HG03108 (cell line): Measurements from ENCODE around the gene MOCOS.

Experiments used
- ATAC-seq: cut with Tn5 transposase; IDR thresholded peaks from one replicate; pipeline ENCODE4 v1.9.1; 2021; ENCODE audit warnings: moderate library complexity; ENCODE audit not compliant: unreplicated experiment

The MOCOS gene

DNA sequence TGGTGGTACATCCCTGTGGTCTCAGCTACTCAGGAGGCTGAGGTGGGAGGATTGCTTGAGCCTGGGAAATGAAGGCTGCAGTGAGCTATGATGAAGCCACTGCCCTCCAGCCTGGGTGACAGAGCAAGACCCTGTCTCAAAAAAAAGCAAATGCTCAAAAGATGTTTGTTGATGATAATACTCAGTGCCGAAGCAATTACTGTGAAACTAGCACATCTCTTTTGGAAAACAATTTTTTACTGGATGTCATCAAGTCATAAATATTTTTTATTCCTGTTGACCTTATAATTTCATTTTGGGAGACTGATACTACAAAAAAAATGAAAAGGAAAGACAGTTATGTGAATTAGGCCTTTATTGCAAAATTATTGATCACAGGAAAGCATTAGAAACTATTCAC, 75.7 kb downstream of the MOCOS start:
- no peak for ATAC-seq

- ATAC-seq, result no peak
Observed at GRCh38 chr18:36264283-36264682, 77.0 kb downstream of the MOCOS start.

GRCh38 chr18:36265015-36265414, 77.7 kb downstream of the MOCOS start:
- no peak for ATAC-seq

GRCh38 chr18:36269157-36269556, 81.9 kb downstream of the MOCOS start:
- ATAC-seq, result no peak

GRCh38 chr18:36271153-36271552, 83.9 kb downstream of the MOCOS start:
- no peak for ATAC-seq

DNA sequence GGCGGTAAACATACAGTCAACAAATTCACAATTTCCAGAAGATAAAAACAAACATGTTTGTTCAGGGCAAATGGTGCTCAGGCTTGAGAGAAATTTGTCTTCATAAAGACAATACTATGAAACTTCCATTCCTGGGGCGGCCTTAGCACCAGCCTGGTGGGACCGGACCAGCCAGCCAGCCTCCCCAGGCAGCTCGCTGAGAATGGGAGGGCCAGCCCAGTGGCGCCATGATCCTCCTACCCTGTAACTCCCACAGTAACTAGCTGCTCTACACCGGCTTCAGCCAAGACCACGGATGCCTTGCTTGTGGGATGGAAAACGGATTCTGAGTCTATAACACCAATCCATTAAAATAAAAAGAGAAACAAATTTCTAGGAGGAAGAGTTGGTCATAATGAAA, 86.0 kb downstream of the MOCOS start:
- no peak for ATAC-seq

GRCh38 chr18:36274083-36274715, 86.9 kb downstream of the MOCOS start:
- no peak for ATAC-seq

- no peak for ATAC-seq
Observed at GRCh38 chr18:36275561-36275960, 88.3 kb downstream of the MOCOS start.

DNA sequence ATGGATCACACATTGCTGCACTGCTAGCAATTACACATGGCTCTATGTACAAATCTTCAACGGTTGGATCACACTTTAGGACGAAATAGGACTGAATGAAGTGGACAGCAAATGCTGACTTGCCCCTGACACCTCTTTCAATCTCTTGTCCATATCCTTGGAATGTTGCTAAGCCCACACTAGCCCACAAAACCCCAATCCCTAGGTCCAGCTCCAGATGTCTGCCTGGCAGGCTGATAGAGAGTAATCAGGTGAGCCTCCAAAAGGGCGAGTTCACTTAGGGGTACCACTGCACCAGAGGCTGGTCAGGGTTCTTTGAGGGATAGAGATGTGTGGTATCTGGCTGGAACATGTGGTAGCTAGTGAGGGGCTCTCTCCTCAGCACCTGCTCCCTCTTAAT, 91.7 kb downstream of the MOCOS start:
- no peak for ATAC-seq

GRCh38 chr18:36281936-36282335, 94.6 kb downstream of the MOCOS start:
- ATAC-seq, result no peak

DNA sequence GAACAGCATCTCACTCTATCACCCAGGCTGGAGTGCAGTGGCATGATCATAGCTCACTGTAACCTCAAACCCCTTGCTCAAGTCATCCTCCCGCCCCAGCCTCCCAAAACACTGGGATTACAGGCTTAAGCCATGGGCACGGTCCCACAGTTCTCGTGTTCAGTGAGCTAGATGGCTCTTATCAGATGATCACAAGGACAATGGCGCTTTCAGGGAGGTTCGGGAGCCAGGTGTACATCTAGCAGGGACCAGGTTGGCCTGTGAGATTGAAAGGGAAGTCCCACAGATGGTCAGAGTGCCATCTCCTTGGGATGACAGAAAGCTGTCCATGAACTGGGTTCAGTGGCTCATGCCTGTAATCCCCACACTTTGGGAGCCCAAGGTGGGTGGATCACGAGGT, 96.2 kb downstream of the MOCOS start:
- ATAC-seq, result no peak

GRCh38 chr18:36284268-36284667, 97.0 kb downstream of the MOCOS start:
- no peak for ATAC-seq

DNA sequence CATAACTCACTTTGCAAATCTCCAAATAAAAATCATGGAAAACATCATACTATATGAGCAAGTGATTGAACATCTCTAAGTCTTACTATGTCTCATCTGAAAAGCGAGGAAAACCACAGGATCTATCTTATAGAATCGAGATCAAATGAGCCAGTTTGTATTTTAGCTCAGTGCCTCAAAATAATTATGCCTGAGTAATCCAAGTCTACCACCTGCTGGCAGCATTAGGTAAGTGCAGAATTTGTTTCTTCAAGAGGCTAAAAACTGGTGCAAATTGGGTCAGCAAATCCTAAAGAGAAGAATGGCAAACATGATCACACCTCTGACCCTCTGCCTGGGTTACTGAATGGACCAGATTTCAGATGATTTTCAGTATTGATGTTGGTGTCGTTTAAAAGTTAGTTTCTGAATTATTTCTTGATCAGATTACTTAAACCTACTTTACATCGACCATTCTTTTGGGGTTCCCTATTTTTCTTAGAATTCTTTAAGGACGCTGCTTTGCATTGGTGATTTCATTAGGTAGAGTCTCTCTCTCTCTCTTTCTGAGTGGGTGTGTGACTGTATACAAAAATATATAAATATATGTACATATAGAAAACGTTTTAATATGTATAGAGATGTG, 97.5 kb downstream of the MOCOS start:
- no peak for ATAC-seq

DNA sequence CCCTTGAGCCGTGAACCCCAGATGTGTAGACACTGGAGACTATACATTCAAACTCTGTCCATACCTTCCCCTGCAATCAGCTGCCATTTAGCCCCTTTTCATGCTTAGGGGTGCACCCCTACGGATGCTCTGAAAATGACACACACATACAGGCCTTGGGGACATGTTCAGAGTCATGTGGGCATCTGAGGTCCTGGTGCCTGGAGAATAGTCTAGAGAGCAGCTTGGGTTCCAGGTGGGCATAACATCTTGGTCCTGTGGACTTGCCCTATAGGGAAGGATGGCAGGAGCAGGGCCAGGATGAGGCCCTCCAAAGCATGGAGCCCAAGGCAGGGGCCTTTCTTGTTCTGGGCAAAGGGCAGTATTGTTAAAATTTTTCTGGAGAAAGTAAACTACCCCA, 100.4 kb downstream of the MOCOS start:
- no peak for ATAC-seq

DNA sequence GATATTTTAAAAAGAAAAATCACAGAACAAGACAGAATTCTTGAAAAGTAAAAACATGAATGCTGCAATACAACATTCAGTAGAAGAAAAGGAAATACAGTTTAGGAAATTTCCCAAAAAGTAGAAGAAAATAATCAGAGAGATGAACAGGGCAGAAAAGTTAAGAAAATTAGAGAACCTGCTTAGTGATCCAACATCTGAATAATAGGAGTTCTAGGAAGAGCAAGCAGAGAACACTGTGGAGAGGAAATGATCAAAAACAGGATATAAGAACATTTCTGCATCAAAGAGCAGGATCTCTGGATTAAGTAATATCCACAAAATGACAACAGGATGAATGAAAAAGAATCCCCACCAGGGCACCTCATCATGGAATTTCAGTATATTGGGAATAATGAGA, 101.4 kb downstream of the MOCOS start:
- no peak for ATAC-seq

DNA sequence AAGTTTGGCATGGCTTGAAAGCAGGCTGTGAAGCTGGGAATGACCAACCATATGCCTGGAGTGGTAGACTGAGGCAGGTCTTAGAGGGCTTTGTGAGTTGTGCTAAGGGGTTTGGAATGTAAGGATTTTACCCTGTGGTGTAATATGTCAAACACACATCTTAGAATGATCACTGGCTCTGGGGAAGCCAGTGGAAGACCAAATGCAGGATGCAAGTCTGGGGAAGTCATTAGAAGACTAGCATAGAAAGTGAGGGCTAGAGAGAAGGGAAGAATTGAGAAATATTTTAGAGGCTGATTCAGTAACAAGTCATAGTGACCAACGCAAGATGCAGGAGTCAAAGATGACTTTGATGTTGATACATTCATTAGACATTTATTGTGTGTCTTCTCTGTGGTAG, 106.7 kb downstream of the MOCOS start:
- ATAC-seq, result no peak

DNA sequence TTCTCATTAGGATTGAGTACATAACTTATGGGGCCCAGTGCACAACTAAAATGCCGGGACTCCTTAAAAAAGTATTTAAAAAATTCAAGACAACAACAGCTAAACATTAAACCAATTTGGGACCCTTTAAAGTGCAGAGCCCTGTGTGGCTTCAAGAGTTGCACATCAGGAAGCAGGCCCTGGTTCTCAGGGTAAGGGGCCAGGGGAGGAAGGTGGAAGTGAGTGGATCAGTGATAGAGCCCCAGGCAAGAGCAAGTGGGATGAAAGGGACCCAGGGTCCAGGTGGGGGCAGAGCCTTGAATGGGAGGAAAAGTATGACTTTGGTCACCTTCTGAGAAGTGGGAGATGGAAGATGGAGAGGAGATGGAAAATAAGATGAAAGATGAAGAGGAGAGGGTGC, 107.9 kb downstream of the MOCOS start:
- no peak for ATAC-seq

GRCh38 chr18:36295880-36296301, 108.6 kb downstream of the MOCOS start:
- no peak for ATAC-seq

DNA sequence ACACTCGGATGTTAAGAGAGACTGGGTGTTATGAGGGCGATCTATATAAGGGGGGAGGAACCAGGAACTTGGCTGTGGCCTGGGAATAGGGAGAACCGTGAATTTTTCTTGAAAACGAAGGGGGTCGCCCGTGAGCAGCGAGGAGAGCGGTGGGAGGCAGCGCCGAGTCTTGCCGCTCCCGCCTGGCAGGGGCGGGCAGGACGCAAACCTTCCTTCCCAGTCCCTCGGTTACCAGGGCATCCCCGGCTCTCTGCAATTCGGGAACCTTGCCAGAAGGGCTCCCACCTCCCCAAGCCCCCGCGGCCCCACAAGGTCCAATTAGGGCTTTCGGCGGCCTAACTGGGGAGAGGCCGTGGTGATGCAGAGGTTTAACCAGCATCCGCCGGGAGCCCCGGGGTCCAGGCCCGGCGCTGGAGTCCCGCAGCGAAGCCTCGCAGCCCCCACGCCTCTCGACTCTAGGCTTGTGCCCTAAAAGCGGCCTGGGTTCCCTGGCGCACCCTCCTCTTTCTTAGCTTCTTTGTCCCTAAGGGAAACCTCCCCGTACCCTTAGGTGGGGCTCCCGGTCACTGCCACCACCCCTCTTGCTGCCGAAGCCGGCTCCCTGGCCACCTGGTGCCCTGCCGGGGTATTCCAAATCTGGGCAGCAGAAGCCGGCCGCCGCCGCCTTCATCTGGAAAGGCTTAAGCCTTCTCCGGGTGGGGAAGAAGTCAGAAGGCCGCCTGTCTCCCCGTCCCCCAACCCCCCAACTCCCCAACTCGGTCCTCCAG, 109.5 kb downstream of the MOCOS start:
- ATAC-seq, result peak; percentile 5

DNA sequence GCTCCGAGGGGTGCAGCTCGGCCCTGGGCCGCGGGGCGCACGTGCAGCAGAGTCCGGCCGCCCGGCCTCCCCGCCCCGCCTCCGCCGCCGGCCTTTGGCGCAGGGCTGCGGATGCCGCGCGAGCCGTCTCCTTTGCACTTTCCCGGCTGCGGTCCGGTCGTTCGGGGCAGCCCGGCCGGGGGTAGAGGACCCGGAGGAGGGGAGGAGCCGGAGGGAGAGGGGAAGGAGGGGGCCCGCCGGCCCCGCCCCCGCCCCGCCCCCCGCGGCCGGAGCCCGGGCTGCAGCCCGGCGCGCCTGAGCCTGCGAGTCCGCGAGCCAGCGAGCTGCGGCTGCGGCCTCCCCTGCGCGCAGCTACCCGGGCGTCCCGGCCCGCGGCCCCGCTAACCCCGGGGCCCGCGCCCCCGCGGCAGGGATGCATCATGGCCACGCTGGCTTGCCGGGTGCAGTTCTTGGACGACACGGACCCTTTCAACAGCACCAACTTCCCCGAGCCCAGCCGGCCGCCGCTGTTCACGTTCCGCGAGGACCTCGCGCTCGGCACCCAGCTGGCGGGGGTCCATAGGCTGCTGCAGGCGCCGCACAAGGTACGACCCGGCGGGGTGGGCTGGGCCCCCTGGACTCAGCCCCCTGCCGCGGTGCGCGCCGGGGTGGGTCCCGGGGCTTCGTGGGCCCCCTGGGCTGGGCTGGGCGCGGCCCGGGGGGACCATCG, 110.3 kb downstream of the MOCOS start, which contains the start of gene FHOD3:
TSS of gene FHOD3 (plus strand) at position 297 of the 709 bp plus-strand sequence. CDS start at position 420, 123 bp downstream.
- peak; percentile 39 for ATAC-seq

GRCh38 chr18:36298126-36298741, 110.9 kb downstream of the MOCOS start:
- peak; percentile 10 for ATAC-seq
